BLaER1 (cell line): ENCODE measurements around the gene ARMH3.

Experiments
- H3K27ac ChIP-seq: shearing (Covaris generic); formaldehyde crosslinking; 2 replicates; pipeline ENCODE4 v1.8.1; 2022
- H3K27me3 ChIP-seq: shearing (Covaris generic); formaldehyde crosslinking; 2 replicates; pipeline ENCODE4 v1.8.1; 2022
- H3K36me3 ChIP-seq: shearing (Covaris generic); formaldehyde crosslinking; 2 replicates; pipeline ENCODE4 v1.8.1; 2022
- H3K4me1 ChIP-seq: shearing (Covaris generic); formaldehyde crosslinking; 2 replicates; pipeline ENCODE4 v1.8.1; 2022
- H3K4me2 ChIP-seq: shearing (Covaris generic); formaldehyde crosslinking; 2 replicates; pipeline ENCODE4 v1.8.1; 2022
- H3K4me3 ChIP-seq: shearing (Covaris generic); formaldehyde crosslinking; 2 replicates; pipeline ENCODE4 v1.8.1; 2022
- H3K9ac ChIP-seq: shearing (Covaris generic); formaldehyde crosslinking; 2 replicates; pipeline ENCODE4 v1.8.1; 2022
- H3K9me3 ChIP-seq: shearing (Covaris generic); formaldehyde crosslinking; 2 replicates; pipeline ENCODE4 v1.8.1; 2022
- H4K20me1 ChIP-seq: shearing (Covaris generic); formaldehyde crosslinking; 2 replicates; pipeline ENCODE4 v1.8.1; 2022
- Cebpa-rat ChIP-seq: shearing (Covaris generic); IDR thresholded peaks from 2 replicates; pipeline ENCODE4 v1.8.1; 2022

ARMH3 gene

DNA sequence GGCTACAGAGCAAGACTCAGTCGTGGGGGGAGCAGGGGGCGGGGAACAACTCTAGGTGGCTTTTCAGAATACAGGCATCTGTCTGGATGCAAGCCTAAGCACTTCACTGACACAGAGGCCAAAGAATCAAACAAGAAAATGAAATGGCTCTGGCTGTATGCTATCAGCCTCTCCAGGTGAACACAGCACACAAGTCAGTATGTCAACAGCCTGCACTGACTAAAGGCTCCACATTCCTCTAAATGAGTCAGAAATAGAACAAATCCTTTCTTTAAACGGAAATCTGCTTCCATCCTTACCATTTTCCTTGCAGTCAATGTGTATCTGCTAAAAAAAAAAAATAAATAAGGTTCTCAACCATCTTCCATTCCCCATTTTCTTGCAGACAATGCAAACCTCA, 88.3 kb downstream of the ARMH3 start:
- Histone ChIP-seq H3K4me3 (no peak overlapping the region), H3K36me3 (peaks cover 75% of the 10 kb centered on the region), H3K4me1 (peaks cover 41% of the 10 kb centered on the region), H3K9ac (no peak overlapping the region), H4K20me1 (no peaks in the 10 kb centered on the region), H3K9me3 (no peaks in the 10 kb centered on the region), H3K27me3 (no peaks in the 10 kb centered on the region), H3K27ac (no peak overlapping the region), H3K4me2 (0 out of 2 replicates have a peak overlapping the region, but pooled peaks have one; percentile 72)
- no peak for TF ChIP-seq Cebpa-rat

GRCh38 chr10:101967119-101967518, 88.9 kb downstream of the ARMH3 start:
- H3K36me3 ChIP-seq = peaks cover 69% of the 10 kb centered on the region
- no peak overlapping the region for H3K4me3 ChIP-seq
- H3K4me2 ChIP-seq = no peak overlapping the region
- no peaks in the 10 kb centered on the region for H3K9me3 ChIP-seq
- peaks cover 35% of the 10 kb centered on the region for H3K4me1 ChIP-seq
- TF ChIP-seq Cebpa-rat = no peak
- H3K27ac ChIP-seq = no peak overlapping the region
- no peak overlapping the region for H3K9ac ChIP-seq
- no peaks in the 10 kb centered on the region for H4K20me1 ChIP-seq
- no peaks in the 10 kb centered on the region for H3K27me3 ChIP-seq

- no peak for TF ChIP-seq Cebpa-rat
- no peak overlapping the region for H3K4me2 ChIP-seq
- H3K27ac ChIP-seq = no peak overlapping the region
- H3K36me3 ChIP-seq = peaks cover 64% of the 10 kb centered on the region
- H3K4me1 ChIP-seq = peaks cover 24% of the 10 kb centered on the region
- no peak overlapping the region for H3K4me3 ChIP-seq
- no peaks in the 10 kb centered on the region for H3K27me3 ChIP-seq
- no peaks in the 10 kb centered on the region for H4K20me1 ChIP-seq
- no peaks in the 10 kb centered on the region for H3K9me3 ChIP-seq
- no peak overlapping the region for H3K9ac ChIP-seq
These were observed 90.8 kb downstream of the ARMH3 start for GRCh38 chr10:101965075-101965765.

GRCh38 chr10:101961591-101962498, 94.1 kb downstream of the ARMH3 start:
- Histone ChIP-seq H3K4me1 (no peaks in the 10 kb centered on the region), H3K4me2 (no peak overlapping the region), H3K9me3 (no peaks in the 10 kb centered on the region), H4K20me1 (0 out of 2 replicates have a peak, but pooled peaks cover 6% of the 10 kb centered on the region), H3K4me3 (no peak overlapping the region), H3K27ac (no peak overlapping the region), H3K9ac (no peak overlapping the region), H3K36me3 (peaks cover 65% of the 10 kb centered on the region), H3K27me3 (no peaks in the 10 kb centered on the region)
- no peak for TF ChIP-seq Cebpa-rat

- H3K9ac ChIP-seq = no peak overlapping the region
- 0 out of 2 replicates have a peak, but pooled peaks cover 6% of the 10 kb centered on the region for H4K20me1 ChIP-seq
- H3K4me2 ChIP-seq = no peak overlapping the region
- no peak overlapping the region for H3K4me3 ChIP-seq
- no peaks in the 10 kb centered on the region for H3K9me3 ChIP-seq
- no peak overlapping the region for H3K27ac ChIP-seq
- peaks cover 66% of the 10 kb centered on the region for H3K36me3 ChIP-seq
- H3K27me3 ChIP-seq = no peaks in the 10 kb centered on the region
- TF ChIP-seq Cebpa-rat = no peak
- no peaks in the 10 kb centered on the region for H3K4me1 ChIP-seq
These were observed 95.0 kb downstream of the ARMH3 start for GRCh38 chr10:101960879-101961395.

GRCh38 chr10:101959346-101959916, 96.5 kb downstream of the ARMH3 start:
- Histone ChIP-seq H3K9me3 (no peaks in the 10 kb centered on the region), H3K4me1 (no peaks in the 10 kb centered on the region), H3K4me2 (no peak overlapping the region), H3K4me3 (no peak overlapping the region), H3K27ac (no peak overlapping the region), H3K36me3 (peaks cover 75% of the 10 kb centered on the region), H3K27me3 (no peaks in the 10 kb centered on the region), H4K20me1 (0 out of 2 replicates have a peak, but pooled peaks cover 6% of the 10 kb centered on the region), H3K9ac (no peak overlapping the region)
- TF ChIP-seq Cebpa-rat = no peak

DNA sequence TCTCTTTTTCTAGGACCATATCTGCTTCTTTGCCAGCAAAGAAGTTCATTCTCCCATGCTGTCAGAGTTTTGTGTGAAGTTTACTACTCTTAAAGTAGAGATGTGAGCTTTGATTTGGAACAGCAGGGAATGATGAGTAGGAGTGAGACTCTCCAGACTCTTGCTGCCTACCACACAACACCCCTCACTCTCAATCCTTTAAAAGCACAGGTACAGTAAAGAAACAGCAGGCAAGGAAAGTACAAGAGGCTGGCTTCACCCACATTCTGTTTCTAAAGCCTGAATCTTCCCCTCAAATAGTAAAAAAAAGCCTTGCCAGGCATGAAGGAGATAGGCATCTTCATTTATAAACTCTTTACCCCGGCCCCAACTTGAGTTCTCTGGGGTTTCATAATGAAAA, 97.3 kb downstream of the ARMH3 start:
- Histone ChIP-seq H3K27me3 (no peaks in the 10 kb centered on the region), H3K4me3 (no peak overlapping the region), H3K9ac (no peak overlapping the region), H3K4me1 (no peaks in the 10 kb centered on the region), H3K4me2 (no peak overlapping the region), H3K36me3 (peaks cover 74% of the 10 kb centered on the region), H4K20me1 (0 out of 2 replicates have a peak, but pooled peaks cover 6% of the 10 kb centered on the region), H3K27ac (no peak overlapping the region), H3K9me3 (no peaks in the 10 kb centered on the region)
- no peak for TF ChIP-seq Cebpa-rat

DNA sequence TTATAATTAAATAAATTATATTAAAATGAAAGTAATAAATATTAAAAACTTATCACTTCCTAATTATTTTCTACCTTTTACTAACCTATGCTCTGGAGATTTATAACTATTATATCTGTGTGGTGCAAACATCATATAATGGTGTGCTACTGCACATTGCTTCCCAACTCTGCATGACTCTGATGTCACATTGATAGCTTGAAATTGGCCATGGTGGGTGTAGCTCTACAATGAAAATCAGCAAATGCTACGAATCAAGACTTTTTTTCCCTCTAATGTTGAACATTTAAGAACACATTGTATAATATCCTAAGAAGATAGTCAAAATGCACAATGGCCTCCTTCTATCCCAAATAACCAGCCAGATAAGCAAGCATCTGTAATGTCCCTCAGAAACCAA, 99.1 kb downstream of the ARMH3 start:
- no peak overlapping the region for H3K9ac ChIP-seq
- 0 out of 2 replicates have a peak, but pooled peaks cover 5% of the 10 kb centered on the region for H3K9me3 ChIP-seq
- H4K20me1 ChIP-seq = 0 out of 2 replicates have a peak, but pooled peaks cover 6% of the 10 kb centered on the region
- no peaks in the 10 kb centered on the region for H3K27me3 ChIP-seq
- H3K4me1 ChIP-seq = no peaks in the 10 kb centered on the region
- peaks cover 84% of the 10 kb centered on the region for H3K36me3 ChIP-seq
- TF ChIP-seq Cebpa-rat = no peak
- H3K4me2 ChIP-seq = no peak overlapping the region
- no peak overlapping the region for H3K4me3 ChIP-seq
- H3K27ac ChIP-seq = no peak overlapping the region

DNA sequence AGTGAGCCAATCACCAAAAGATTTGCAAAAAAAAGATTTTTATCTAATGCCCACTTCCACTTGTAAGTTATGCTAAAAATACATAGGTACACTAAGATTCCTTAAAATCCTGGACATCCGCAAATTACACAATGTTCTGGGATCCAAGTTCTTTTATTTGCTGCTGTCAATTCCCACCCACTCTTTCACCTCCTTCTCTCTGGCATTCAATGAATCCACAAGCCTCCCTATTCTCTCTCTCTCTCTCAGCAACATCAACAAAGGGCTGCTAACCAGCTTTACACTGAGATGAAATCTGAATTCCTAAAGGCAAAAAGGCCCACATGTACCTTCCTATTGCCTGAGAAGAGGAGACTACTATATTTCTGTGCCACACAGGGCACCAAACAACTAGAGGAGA, 99.9 kb downstream of the ARMH3 start:
- no peaks in the 10 kb centered on the region for H3K27me3 ChIP-seq
- H3K36me3 ChIP-seq = peaks cover 86% of the 10 kb centered on the region
- no peak overlapping the region for H3K4me2 ChIP-seq
- H3K9ac ChIP-seq = no peak overlapping the region
- no peaks in the 10 kb centered on the region for H3K4me1 ChIP-seq
- H3K9me3 ChIP-seq = peaks cover 9% of the 10 kb centered on the region; the same call in 1 of the 2 replicates
- 0 out of 2 replicates have a peak, but pooled peaks cover 6% of the 10 kb centered on the region for H4K20me1 ChIP-seq
- H3K27ac ChIP-seq = no peak overlapping the region
- no peak for TF ChIP-seq Cebpa-rat
- H3K4me3 ChIP-seq = no peak overlapping the region
